ENCODE results near the gene CDCA4.

DNA sequence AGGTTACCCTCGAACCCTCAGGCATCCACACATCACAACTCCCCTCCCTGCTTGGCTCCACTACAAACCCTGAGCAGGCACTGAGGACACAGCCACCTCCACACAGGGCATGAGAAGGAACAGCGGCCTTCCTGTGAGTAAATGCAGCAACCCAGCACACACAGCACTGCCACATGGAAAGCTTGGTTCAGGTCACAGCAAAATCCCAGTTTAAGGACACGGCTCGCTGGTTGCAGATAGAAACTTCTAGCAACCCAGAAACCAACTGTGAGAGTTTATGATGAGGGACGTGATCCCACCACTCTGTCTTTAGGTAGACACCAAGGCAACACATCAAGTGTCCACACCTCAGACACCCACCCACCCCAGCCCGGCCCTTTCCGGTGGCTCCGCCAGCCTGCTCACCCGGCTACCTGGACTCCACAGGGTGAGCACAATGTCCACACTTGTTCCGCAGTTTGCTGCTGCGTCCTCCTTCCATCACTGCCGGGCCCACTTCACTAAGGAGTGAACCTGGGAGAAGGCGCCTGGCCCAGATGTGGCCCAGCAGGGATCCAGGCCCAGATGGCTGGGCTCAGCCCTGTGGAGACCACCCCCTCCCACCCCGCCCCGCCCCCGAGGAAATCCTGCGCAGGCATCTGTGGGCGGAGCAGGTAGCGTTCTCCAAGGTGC lies 13.2 kb downstream of the CDCA4 start:
- no peak for TF ChIP-seq CTCF (IDR thresholded peaks at IDR 0.05)
- TF ChIP-seq EZH2 (IDR thresholded peaks at IDR 0.05; ENCODE audit: borderline replicate concordance, insufficient read depth, low read depth, low read length, poor library complexity, severe bottlenecking), result no peak
